LNCaP clone FGC (cell line): ENCODE results near the gene ICE1.

Experiments used
- DNase-seq: peaks from one replicate; pipeline ENCODE4 v3.0.0-alpha.2; 2011; ENCODE audit warnings: low read depth
- H3K4me3 ChIP-seq: 2 replicates; pipeline ENCODE4 v1.5.1; 2011; ENCODE audit warnings: mild to moderate bottlenecking, low read depth, low read length, control low read depth
- CTCF ChIP-seq: IDR thresholded peaks from 2 replicates; pipeline ENCODE4 v1.5.1; 2012; ENCODE audit warnings: mild to moderate bottlenecking; ENCODE audit not compliant: control insufficient read depth, insufficient read depth; ENCODE audit errors: extremely low read depth

Gene ICE1

GRCh38 chr5:5480481-5481111, 58.1 kb downstream of the ICE1 start:
- H3K4me3 ChIP-seq = no peak overlapping the region
- DNase-seq = no peak
- TF ChIP-seq CTCF = no peak

DNA sequence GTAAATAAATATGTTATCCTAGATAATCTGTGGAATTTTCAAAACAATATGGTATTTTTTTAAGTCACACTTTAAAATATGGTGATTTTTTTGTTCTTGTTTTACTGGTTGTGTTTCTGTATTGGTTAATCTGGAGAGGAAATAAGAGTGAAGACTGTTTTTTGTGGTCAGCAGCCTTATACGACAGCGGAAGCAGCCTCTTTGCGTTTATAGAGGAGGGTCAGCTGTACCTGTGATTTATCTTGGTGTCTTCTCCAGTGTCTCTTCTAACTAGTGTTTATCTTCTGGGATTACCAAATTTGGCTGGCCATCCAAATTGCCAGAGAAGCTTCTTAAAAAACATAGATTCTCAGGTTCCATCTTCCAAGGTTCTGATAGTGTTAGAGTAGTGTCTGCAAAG, 58.7 kb downstream of the ICE1 start:
- no peak for DNase-seq
- no peak overlapping the region for H3K4me3 ChIP-seq
- no peak for TF ChIP-seq CTCF

GRCh38 chr5:5481633-5482032, 59.2 kb downstream of the ICE1 start:
- TF ChIP-seq CTCF = no peak

GRCh38 chr5:5483350-5483749, 60.9 kb downstream of the ICE1 start:
- DNase-seq = no peak
- TF ChIP-seq CTCF = no peak
- H3K4me3 ChIP-seq = no peak overlapping the region

More at GRCh38 chr5:5481633-5482032, 59.2 kb downstream of the ICE1 start:
- H3K4me3 ChIP-seq = no peak overlapping the region
- no peak for DNase-seq

GRCh38 chr5:5483880-5484598, 61.6 kb downstream of the ICE1 start:
- H3K4me3 ChIP-seq = no peak overlapping the region
- DNase-seq = no peak
- TF ChIP-seq CTCF = no peak

DNA sequence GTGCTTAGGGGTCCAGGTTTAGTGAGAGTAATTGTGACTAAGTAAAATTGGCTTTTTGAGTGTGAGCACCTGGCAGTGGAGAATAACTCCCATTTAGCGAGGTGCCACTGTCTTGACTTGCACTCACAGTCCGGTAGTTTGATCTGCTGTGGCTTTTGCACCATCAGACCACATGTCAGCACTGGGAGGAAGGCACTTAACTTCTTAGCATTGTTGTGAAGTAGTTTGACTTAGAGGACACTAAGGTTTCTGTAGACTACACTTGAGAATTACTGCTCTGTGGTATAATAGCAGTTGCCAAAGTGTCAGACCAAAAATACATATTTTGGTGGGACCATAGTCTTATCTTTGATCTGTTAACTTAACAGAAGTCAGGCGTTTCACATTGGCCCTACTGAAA, 63.6 kb downstream of the ICE1 start:
- DNase-seq = no peak

More for the DNA sequence above, 63.6 kb downstream of the ICE1 start:
- no peak for TF ChIP-seq CTCF
- no peak overlapping the region for H3K4me3 ChIP-seq
